IMR-90 (cell line): ENCODE measurements around the gene B4GALNT1. TPM values are rescaled to one million over a fixed set of nuclear protein-coding genes. Genes with fewer than 3 reads are reported as not detected.

Experiments used
- ATAC-seq: fragments of 200-7000 bp; cut with Tn5 transposase; 2 replicates; pipeline ENCODE4 v1.9.1; 2020; ENCODE audit warnings: low read depth, mild to moderate bottlenecking, moderate library complexity
- BruUV-seq: library from RNA; stranded (reverse); fragments of 400-500 nt; replicated peaks from 2 replicates; lab custom pipeline; 2021; lab: Mats Ljungman, UMichigan
- CTCF ChIA-PET: fragments of 300-600 bp; formaldehyde crosslinking; extraction: SDS; loops from one replicate; lab custom pipeline; 2021; ENCODE audit warnings: antibody characterized with exemption; lab: Yijun Ruan, JAX
- POLR2A ChIA-PET: fragments of 300-600 bp; sonication (Branson Sonifier 250); formaldehyde crosslinking; loops from one replicate; lab custom pipeline; 2022; ENCODE audit warnings: antibody characterized with exemption; ENCODE audit not compliant: unreplicated experiment; lab: Charles Lee
- DNase-seq: peaks from one replicate; pipeline ENCODE4 v3.0.0; 2013
- H2AFZ ChIP-seq: replicated peaks from 2 replicates; pipeline ENCODE3; 2013; ENCODE audit warnings: low read length, mild to moderate bottlenecking; ENCODE audit not compliant: poor library complexity
- H2AK5ac ChIP-seq: 2 replicates; pipeline ENCODE4 v1.6.1; 2013; ENCODE audit warnings: low read depth, low read length, inconsistent platforms
- H2AK9ac ChIP-seq: replicated peaks from 2 replicates; pipeline ENCODE3; 2013; ENCODE audit warnings: mild to moderate bottlenecking, low read depth, low read length, moderate library complexity; ENCODE audit not compliant: poor library complexity
- H2BK120ac ChIP-seq: 2 replicates; pipeline ENCODE4 v1.6.1; 2013; ENCODE audit warnings: low read depth, low read length, inconsistent platforms
- H2BK15ac ChIP-seq: 3 replicates; pipeline ENCODE4 v1.6.1; 2013; ENCODE audit warnings: low read depth, low read length, inconsistent platforms
- H2BK20ac ChIP-seq: 2 replicates; pipeline ENCODE4 v1.6.1; 2013; ENCODE audit warnings: low read depth, mild to moderate bottlenecking, inconsistent platforms, low read length, moderate library complexity
- H2BK5ac ChIP-seq: 2 replicates; pipeline ENCODE4 v1.6.1; 2013; ENCODE audit warnings: mild to moderate bottlenecking, low read depth, low read length, inconsistent platforms; ENCODE audit not compliant: poor library complexity, severe bottlenecking
- H3K14ac ChIP-seq: replicated peaks from 2 replicates; pipeline ENCODE4 v1.6.1; 2013; ENCODE audit warnings: low read depth, low read length, inconsistent platforms
- H3K18ac ChIP-seq: 2 replicates; pipeline ENCODE4 v1.6.1; 2013; ENCODE audit warnings: low read depth, low read length, control low read depth
- H3K23ac ChIP-seq: 2 replicates; pipeline ENCODE4 v1.6.1; 2013; ENCODE audit warnings: low read depth, low read length, inconsistent platforms
- H3K27ac ChIP-seq: 2 replicates; pipeline ENCODE4 v1.5.1; 2013; ENCODE audit warnings: mild to moderate bottlenecking, control low read depth, low read length; ENCODE audit not compliant: insufficient read depth
- H3K27me3 ChIP-seq: 2 replicates; pipeline ENCODE4 v1.6.1; 2013; ENCODE audit warnings: low read length; ENCODE audit not compliant: control insufficient read depth, insufficient read depth
- H3K36me3 ChIP-seq: 2 replicates; pipeline ENCODE4 v1.6.1; 2013; ENCODE audit warnings: low read length, mixed read lengths; ENCODE audit not compliant: control insufficient read depth, insufficient read depth
- H3K4ac ChIP-seq: 2 replicates; pipeline ENCODE4 v1.6.1; 2013; ENCODE audit warnings: low read depth, low read length, inconsistent platforms
- H3K4me1 ChIP-seq: 2 replicates; pipeline ENCODE4 v1.6.1; 2013; ENCODE audit warnings: low read length, mixed read lengths; ENCODE audit not compliant: control insufficient read depth, insufficient read depth
- H3K4me2 ChIP-seq: 2 replicates; pipeline ENCODE4 v1.6.1; 2013; ENCODE audit warnings: low read depth, mild to moderate bottlenecking, control low read depth, low read length, moderate library complexity
- H3K4me3 ChIP-seq: 2 replicates; pipeline ENCODE4 v1.5.1; 2013; ENCODE audit warnings: low read depth, mild to moderate bottlenecking, control low read depth, low read length, moderate library complexity; ENCODE audit not compliant: insufficient read depth
- H3K56ac ChIP-seq: 2 replicates; pipeline ENCODE4 v1.6.1; 2013; ENCODE audit warnings: low read length, inconsistent platforms; ENCODE audit not compliant: insufficient read depth; ENCODE audit errors: extremely low read depth
- H3K79me1 ChIP-seq, 2 experiments: 2 replicates each; pipeline ENCODE4 v1.6.1; 2013; ENCODE audit warnings: low read length in 2 of 2, inconsistent platforms in 1 of 2, low read depth in 1 of 2
- H3K9ac ChIP-seq: 2 replicates; pipeline ENCODE4 v1.6.1; 2013; ENCODE audit warnings: low read depth, low read length, control low read depth
- H3K9me1 ChIP-seq: 2 replicates; pipeline ENCODE4 v1.6.1; 2013; ENCODE audit warnings: low read length, inconsistent platforms; ENCODE audit not compliant: insufficient read depth
- H3K9me3 ChIP-seq: 2 replicates; pipeline ENCODE4 v1.6.1; 2013; ENCODE audit warnings: low read length; ENCODE audit not compliant: control insufficient read depth, insufficient read depth
- H4K20me1 ChIP-seq: 2 replicates; pipeline ENCODE4 v1.6.1; 2013; ENCODE audit warnings: low read length, inconsistent platforms; ENCODE audit not compliant: insufficient read depth
- H4K5ac ChIP-seq: 2 replicates; pipeline ENCODE4 v1.6.1; 2013; ENCODE audit warnings: mild to moderate bottlenecking, low read depth, low read length, control low read depth
- H4K8ac ChIP-seq, 2 experiments: 2 replicates each; pipeline ENCODE4 v1.6.1; 2013; ENCODE audit warnings: low read depth in 2 of 2, low read length in 2 of 2, control low read depth in 1 of 2, inconsistent platforms in 1 of 2
- H4K91ac ChIP-seq: 2 replicates; pipeline ENCODE4 v1.6.1; 2013; ENCODE audit warnings: low read depth, low read length, inconsistent platforms; ENCODE audit not compliant: insufficient read depth
- CEBPB ChIP-seq: IDR thresholded peaks from 2 replicates; pipeline ENCODE4 v1.6.1; 2012; ENCODE audit warnings: low read depth, low read length, improper control_type of control experiment
- CTCF ChIP-seq: conservative IDR thresholded peaks from 2 replicates; pipeline ENCODE4 v1.5.1; 2012; ENCODE audit warnings: mild to moderate bottlenecking, low read depth, low read length, improper control_type of control experiment
- MAFK ChIP-seq: IDR thresholded peaks from 2 replicates; pipeline ENCODE4 v1.6.1; 2012; ENCODE audit warnings: low read depth, low read length, improper control_type of control experiment
- MAZ ChIP-seq: IDR thresholded peaks from 2 replicates; pipeline ENCODE4 v1.6.1; 2012; ENCODE audit warnings: low read depth, mild to moderate bottlenecking, low read length, improper control_type of control experiment, moderate library complexity, borderline replicate concordance
- MXI1 ChIP-seq: IDR thresholded peaks from 2 replicates; pipeline ENCODE4 v1.6.1; 2012; ENCODE audit warnings: low read depth, mild to moderate bottlenecking, low read length, moderate library complexity, borderline replicate concordance
- NFE2L2 ChIP-seq: fragments of 150-350 bp; IDR thresholded peaks from 2 replicates; pipeline ENCODE4 v1.6.1; 2016; ENCODE audit warnings: low read depth, mild to moderate bottlenecking, low read length
- POLR2A ChIP-seq: IDR thresholded peaks from 2 replicates; pipeline ENCODE4 v1.6.1; 2012; ENCODE audit warnings: mild to moderate bottlenecking, low read depth, low read length
- RAD21 ChIP-seq: IDR thresholded peaks from 2 replicates; pipeline ENCODE4 v1.6.1; 2012; ENCODE audit warnings: low read length, improper control_type of control experiment
- RCOR1 ChIP-seq: IDR thresholded peaks from 2 replicates; pipeline ENCODE4 v1.6.1; 2012; ENCODE audit warnings: mild to moderate bottlenecking, low read length, improper control_type of control experiment; ENCODE audit not compliant: insufficient replicate concordance
- RFX5 ChIP-seq: IDR thresholded peaks from 2 replicates; pipeline ENCODE4 v1.8.0; 2012; ENCODE audit warnings: low read depth, mild to moderate bottlenecking, low read length, moderate library complexity
- SMC3 ChIP-seq: fragments of 150-350 bp; IDR thresholded peaks from 2 replicates; pipeline ENCODE4 v1.6.1; 2016; ENCODE audit warnings: low read depth, mild to moderate bottlenecking, antibody characterized with exemption, low read length, moderate library complexity
- WGBS, 2 experiments: methylation state at CpG; one replicate each; pipeline versions ENCODE4 v1.1.5 to v1.1.7; 2013; ENCODE audit warnings: missing lambda C conversion rate in 2 of 2; ENCODE audit not compliant: insufficient read length in 1 of 2; ENCODE audit errors: extremely low coverage in 2 of 2; 5-methylcytosine and 5-hydroxymethylcytosine counted together
- dilution Hi-C: fragments of 300-500 bp; cut with HindIII; formaldehyde crosslinking; loops from one replicate; pipeline ENCODE4 v1.14.3; 2018; ENCODE audit warnings: low sequenced_read_pairs; ENCODE audit not compliant: unreplicated experiment
- in situ Hi-C: fragments of 300-500 bp; cut with MboI; formaldehyde crosslinking; loops from 3 replicates; pipeline ENCODE4 v1.14.3; 2019; ENCODE audit warnings: low sequenced_read_pairs, inconsistent platforms, mixed read lengths
- intact Hi-C: fragments of 100-400 bp; cut with micrococcal nuclease; formaldehyde crosslinking; loops from 2 replicates; pipeline ENCODE4 v1.10.0; 2022
- polyA plus RNA-seq, 3 experiments: library from polyadenylated mRNA; depleted of rRNA; stranded (reverse); fragments of >200 nt; gene quantifications; 2 replicates each; pipeline ENCODE4 v1.2.3, GENCODE V29; 2012; ENCODE audit warnings: low replicate concordance in 1 of 3
- total RNA-seq: library from RNA; depleted of rRNA; stranded (reverse); fragments of >200 nt; gene quantifications from 2 replicates; pipeline ENCODE4 v1.2.3, GENCODE V29; 2012

B4GALNT1 gene
- total and polyA plus RNA-seq, 2 of the 4 experiments (the other 2 are of a cell fraction), result 0.18 to 0.62 TPM

GRCh38 chr12:57657744-57658143 lies 24.7 kb upstream of the B4GALNT1 start:
- Histone ChIP-seq H2BK120ac (no peak overlapping the region), H3K36me3 (no peaks in the 10 kb centered on the region), H3K4me3 (no peak overlapping the region), H3K23ac (no peak overlapping the region), H3K56ac (no peak overlapping the region), H4K20me1 (no peaks in the 10 kb centered on the region), H3K27ac (no peak overlapping the region), H2BK15ac (no peak overlapping the region), H2BK20ac (no peak overlapping the region), H3K4ac (no peak overlapping the region), H3K9me1 (no peaks in the 10 kb centered on the region), H3K27me3 (peaks cover 5% of the 10 kb centered on the region; the same call in 1 of the 2 replicates), H2BK5ac (no peak overlapping the region), H4K91ac (no peak overlapping the region), H2AK5ac (no peak overlapping the region), H3K18ac (no peak overlapping the region), H3K4me2 (no peak overlapping the region), H3K79me1 (no peaks in the 10 kb centered on the region), H2AFZ (no peak overlapping the region), H3K4me1 (no peaks in the 10 kb centered on the region), H4K5ac (no peak overlapping the region), H3K9me3 (peaks cover 6% of the 10 kb centered on the region; the same call in 1 of the 2 replicates), H3K14ac (no peak overlapping the region), H3K9ac (no peak overlapping the region), H2AK9ac (no peak overlapping the region), H4K8ac (no peak overlapping the region)
- ATAC-seq, result no peak
- BruUV-seq, result no TSS peak
- POLR2A ChIA-PET, result no interaction called here
- in situ Hi-C loops (no loop called here), intact Hi-C loops (no loop called here), dilution Hi-C loops (loop anchor here (25.0 kb wide), 1 partner anchor 95 kb away; the partner anchor contains the start of gene KIF5A)
- DNase-seq, result peak; percentile 5
- no peak for TF ChIP-seq RFX5
- no peak for TF ChIP-seq POLR2A
- TF ChIP-seq CEBPB, result no peak
- no peak for TF ChIP-seq CTCF
- no peak for TF ChIP-seq RCOR1
- no peak for TF ChIP-seq RAD21
- TF ChIP-seq NFE2L2, result no peak
- no peak for TF ChIP-seq MXI1
- no peak for TF ChIP-seq MAFK
- TF ChIP-seq MAZ, result no peak
- no peak for TF ChIP-seq SMC3
- CTCF ChIA-PET, result no interaction called here
- 0% methylated on average over 1 of the region's 3 CpGs; no CpG with 5 or more reads in 1 of the 2 experiments for WGBS, 2 experiments
